Spleen (tissue), 11 donors: ENCODE results near the gene PDE1A. TPM values are rescaled to one million over a fixed set of nuclear protein-coding genes. Genes with fewer than 3 reads are reported as not detected.

Source experiments
- DNase-seq: peaks from one replicate; pipeline ENCODE4 v3.0.0-alpha.2; 2020
- H3K27ac ChIP-seq, 8 donors: fragments of 200-600 bp; sonication (generic) in 7 of 8; 1 replicate in 4 of 8; 2 replicates in 4 of 8; pipeline versions ENCODE4 v1.5.0 to v1.8.0; 2016 to 2021; ENCODE audit warnings: inconsistent platforms in 4 of 8, mild to moderate bottlenecking in 4 of 8, moderate library complexity in 1 of 8
- H3K27me3 ChIP-seq, 7 donors: fragments of 200-600 bp; sonication (generic) in 6 of 7; replicated peaks in 1 of 7; 1 replicate in 4 of 7; 2 replicates in 3 of 7; pipeline versions ENCODE4 v1.5.0 to v1.8.0; 2016 to 2021; ENCODE audit warnings: inconsistent platforms in 3 of 7, mild to moderate bottlenecking in 1 of 7
- H3K36me3 ChIP-seq, 6 donors: fragments of 200-600 bp; sonication (generic) in 5 of 6; 1 replicate in 4 of 6; 2 replicates in 2 of 6; pipeline versions ENCODE4 v1.5.0 to v1.8.0; 2016 to 2021; ENCODE audit warnings: inconsistent platforms in 2 of 6
- H3K4me1 ChIP-seq, 6 donors: fragments of 200-600 bp; sonication (generic) in 5 of 6; 1 replicate in 3 of 6; 2 replicates in 3 of 6; pipeline versions ENCODE4 v1.5.0 to v1.8.0; 2016 to 2021; ENCODE audit warnings: inconsistent platforms in 3 of 6
- H3K4me3 ChIP-seq, 8 donors: fragments of 200-600 bp; sonication (generic) in 7 of 8; 1 replicate in 4 of 8; 2 replicates in 4 of 8; pipeline versions ENCODE4 v1.5.0 to v1.8.0; 2016 to 2021; ENCODE audit warnings: inconsistent platforms in 4 of 8, mild to moderate bottlenecking in 4 of 8, moderate library complexity in 2 of 8
- H3K9me3 ChIP-seq, 8 donors: fragments of 200-600 bp; sonication (generic) in 7 of 8; 1 replicate in 4 of 8; 2 replicates in 4 of 8; pipeline versions ENCODE4 v1.5.0 to v1.8.0; 2016 to 2021; ENCODE audit warnings: inconsistent platforms in 4 of 8
- CTCF ChIP-seq, 11 experiments: fragments of 200-600 bp in 7 of 11; fragments of 450-650 bp in 4 of 11; sonication (generic) in 4 of 11; IDR thresholded peaks in 8 of 11; conservative IDR thresholded peaks in 3 of 11; 1 replicate in 7 of 11; 2 replicates in 4 of 11; pipeline versions ENCODE4 v1.4.0 to v1.8.0; 2016 to 2021; ENCODE audit warnings: antibody characterized with exemption in 11 of 11, inconsistent platforms in 4 of 11, mild to moderate bottlenecking in 1 of 11
- POLR2A ChIP-seq, 3 donors: fragments of 450-650 bp; IDR thresholded peaks; one replicate each; pipeline ENCODE4 v1.5.1; 2017; ENCODE audit warnings: antibody characterized with exemption in 3 of 3, mild to moderate bottlenecking in 1 of 3
- POLR2AphosphoS5 ChIP-seq, 3 donors: sonication (generic); formaldehyde crosslinking; IDR thresholded peaks; one replicate each; pipeline ENCODE4 v1.5.1; 2017; ENCODE audit warnings: antibody characterized with exemption in 3 of 3
- WGBS, 5 donors: extraction: QIAGEN DNeasy Blood & Tissue Kit in 3 of 5; methylation state at CpG; one replicate each; pipeline versions ENCODE4 v1.1.5 to v1.1.7; 2013 to 2018; 5-methylcytosine and 5-hydroxymethylcytosine counted together
- intact Hi-C: fragments of 100-400 bp; cut with DNase I; formaldehyde crosslinking; loops from one replicate; pipeline ENCODE4 v1.15.0; 2023; ENCODE audit warnings: low total_unique reads
- polyA plus RNA-seq, 3 donors: library from polyadenylated mRNA; stranded (reverse); fragments of 200-250 nt; gene quantifications; one replicate each; pipeline ENCODE4 v1.2.1, GENCODE V29; 2013
- total RNA-seq, 7 donors: library from RNA; depleted of rRNA in 3 of 7; stranded (reverse); fragments of >200 nt in 3 of 7; fragmentation: NEBNext Ultra II Directional in 4 of 7; extraction: Animal tissue kit (Norgen Biotek cat#: 25700) in 4 of 7; gene quantifications; one replicate each; pipeline versions ENCODE4 v1.1.0 to v1.2.1, GENCODE V29; 2016 to 2021
- donor health status: healthy with polysubstance abuse.
- donor health status: DM: no; HTN: no; CAD: no; lungs with moderate emphysema.
- donor health status: DM: no; HTN: no; CAD: no.
- donor health status: Bipolar disorder and iron deficiency.
- donor health status: healthy.
- donor health status: DM: no; HTN: no; CAD: no.
- donor health status: DM: yes; HTN: yes; CAD: no.

PDE1A gene
- total and polyA plus RNA-seq, 10 donors: 1.5 to 7.8 (median 2.8) TPM

GRCh38 chr2:182265718-182266117 is 161.1 kb downstream of the PDE1A start:
- no peaks in the 10 kb centered on the region for H3K36me3 ChIP-seq
- no peak for TF ChIP-seq POLR2A (IDR thresholded peaks at IDR 0.05)
- no peak for TF ChIP-seq CTCF (IDR thresholded peaks at IDR 0.05 in 8 of 11, conservative IDR thresholded peaks at IDR 0.05 in 3 of 11)
- no peak for TF ChIP-seq POLR2AphosphoS5 (IDR thresholded peaks at IDR 0.05)
- no peak overlapping the region for H3K4me3 ChIP-seq
- H3K27ac ChIP-seq: no peak overlapping the region
- no peak for DNase-seq
- H3K27me3 ChIP-seq: no peaks in the 10 kb centered on the region
- intact Hi-C loops: no loop called here
- H3K9me3 ChIP-seq: no peaks in the 10 kb centered on the region
- H3K4me1 ChIP-seq: no peaks in the 10 kb centered on the region
- WGBS, 5 donors: 73 to 85% (median 84%) methylated on average over 3 of the region's 3 CpGs

- Histone ChIP-seq H3K4me3 (no peak overlapping the region), H3K27me3 (no peaks in the 10 kb centered on the region), H3K4me1 (no peaks in the 10 kb centered on the region), H3K9me3 (no peaks in the 10 kb centered on the region), H3K27ac (no peak overlapping the region), H3K36me3 (no peaks in the 10 kb centered on the region)
- 85 to 98% (median 92%) methylated on average over 3 of the region's 3 CpGs for WGBS, 5 donors
- intact Hi-C loops: no loop called here
- TF ChIP-seq POLR2A (IDR thresholded peaks at IDR 0.05) (no peak), POLR2AphosphoS5 (IDR thresholded peaks at IDR 0.05) (no peak), CTCF (IDR thresholded peaks at IDR 0.05 in 8 of 11, conservative IDR thresholded peaks at IDR 0.05 in 3 of 11) (no peak)
- DNase-seq: no peak
Observed at GRCh38 chr2:182261860-182262387, 164.9 kb downstream of the PDE1A start.

- H3K36me3 ChIP-seq: no peaks in the 10 kb centered on the region
- WGBS, 5 donors: 76 to 88% (median 81%) methylated on average over 4 of the region's 4 CpGs
- TF ChIP-seq CTCF (IDR thresholded peaks at IDR 0.05 in 8 of 11, conservative IDR thresholded peaks at IDR 0.05 in 3 of 11): no peak
- TF ChIP-seq POLR2A (IDR thresholded peaks at IDR 0.05): no peak
- no peak for TF ChIP-seq POLR2AphosphoS5 (IDR thresholded peaks at IDR 0.05)
- no peaks in the 10 kb centered on the region for H3K27me3 ChIP-seq
- no peak overlapping the region for H3K4me3 ChIP-seq
- no peaks in the 10 kb centered on the region for H3K9me3 ChIP-seq
- no peaks in the 10 kb centered on the region for H3K4me1 ChIP-seq
- DNase-seq: no peak
- no peak overlapping the region for H3K27ac ChIP-seq
- intact Hi-C loops: no loop called here
Observed at GRCh38 chr2:182259629-182260150, 167.1 kb downstream of the PDE1A start.

GRCh38 chr2:182252534-182252933 is 174.3 kb downstream of the PDE1A start:
- H3K9me3 ChIP-seq: no peaks in the 10 kb centered on the region
- no peak for DNase-seq
- H3K36me3 ChIP-seq: no peaks in the 10 kb centered on the region
- no peak overlapping the region for H3K4me3 ChIP-seq
- no peaks in the 10 kb centered on the region for H3K27me3 ChIP-seq
- TF ChIP-seq CTCF (IDR thresholded peaks at IDR 0.05 in 8 of 11, conservative IDR thresholded peaks at IDR 0.05 in 3 of 11) (no peak), POLR2AphosphoS5 (IDR thresholded peaks at IDR 0.05) (no peak), POLR2A (IDR thresholded peaks at IDR 0.05) (no peak)
- H3K4me1 ChIP-seq: no peaks in the 10 kb centered on the region
- intact Hi-C loops: no loop called here
- H3K27ac ChIP-seq: no peak overlapping the region
- 73 to 90% (median 87%) methylated on average over 2 of the region's 2 CpGs for WGBS, 5 donors
